SU-DHL-6 (cell line): ENCODE data around the gene SETD6.

ENCODE experiments used
- H2AFZ ChIP-seq: fragments of 200-600 bp; sonication (generic); 2 replicates; pipeline ENCODE4 v1.6.1; 2014; ENCODE audit warnings: low read depth, mild to moderate bottlenecking, moderate library complexity, mixed read lengths, antibody characterized with exemption, low read length; ENCODE audit not compliant: severe bottlenecking
- H3F3A ChIP-seq: fragments of 200-600 bp; shearing (Covaris generic); 2 replicates; pipeline ENCODE4 v1.6.0; 2016; ENCODE audit warnings: antibody characterized with exemption, mild to moderate bottlenecking; ENCODE audit not compliant: insufficient read depth
- H3K27ac ChIP-seq: fragments of 200-600 bp; sonication (generic); 2 replicates; pipeline ENCODE4 v1.5.1; 2016; ENCODE audit warnings: low read depth, mild to moderate bottlenecking, low read length, moderate library complexity, mixed read lengths
- H3K27me3 ChIP-seq: fragments of 200-600 bp; sonication (generic), shearing (Covaris generic); 2 replicates; pipeline ENCODE4 v1.6.0; 2014; ENCODE audit warnings: mild to moderate bottlenecking, low read length
- H3K36me3 ChIP-seq: fragments of 200-600 bp; sonication (generic); 2 replicates; pipeline ENCODE4 v1.6.1; 2014; ENCODE audit warnings: mild to moderate bottlenecking, low read length, mixed read lengths
- H3K4me2 ChIP-seq: fragments of 300-600, 200-600 bp; shearing (Covaris generic), sonication (generic); 2 replicates; pipeline ENCODE4 v1.6.0; 2014; ENCODE audit warnings: low read length, low read depth, mild to moderate bottlenecking; ENCODE audit not compliant: poor library complexity, severe bottlenecking
- H3K4me3 ChIP-seq: fragments of 200-600 bp; sonication (generic); 2 replicates; pipeline ENCODE4 v1.5.1; 2014; ENCODE audit warnings: antibody characterized with exemption, low read length, mild to moderate bottlenecking, mixed read lengths; ENCODE audit not compliant: insufficient read depth, poor library complexity, severe bottlenecking
- H3K79me2 ChIP-seq: fragments of 200-600 bp; sonication (generic); 2 replicates; pipeline ENCODE4 v1.6.1; 2014; ENCODE audit warnings: mild to moderate bottlenecking, low read length, moderate library complexity; ENCODE audit not compliant: insufficient read depth
- H3K9ac ChIP-seq: fragments of 200-600 bp; sonication (generic); 2 replicates; pipeline ENCODE4 v1.7.0; 2014; ENCODE audit warnings: mild to moderate bottlenecking, low read length
- H3K9me2 ChIP-seq: fragments of 200-600 bp; sonication (generic); replicated peaks from 2 replicates; pipeline ENCODE4 v1.6.1; 2014; ENCODE audit warnings: low read length; ENCODE audit not compliant: insufficient read depth
- H3K9me3 ChIP-seq: fragments of 200-600 bp; sonication (generic); 2 replicates; pipeline ENCODE4 v1.6.1; 2014; ENCODE audit warnings: low read length, mixed read lengths; ENCODE audit not compliant: insufficient read depth
- H4K20me1 ChIP-seq: fragments of 200-600 bp; sonication (generic); 2 replicates; pipeline ENCODE4 v1.6.1; 2014; ENCODE audit warnings: low read depth, mild to moderate bottlenecking, antibody characterized with exemption, low read length, moderate library complexity, mixed read lengths
- CTCF ChIP-seq: fragments of 200-600 bp; sonication (generic); IDR thresholded peaks from one replicate; pipeline ENCODE4 v1.5.1; 2017; ENCODE audit warnings: antibody characterized with exemption, mild to moderate bottlenecking, low read length, moderate library complexity; ENCODE audit not compliant: insufficient read depth, poor library complexity, severe bottlenecking
- EZH2phosphoT487 ChIP-seq: fragments of 200-600 bp; sonication (generic), shearing (Covaris generic); conservative IDR thresholded peaks from 2 replicates; pipeline ENCODE4 v1.6.1; 2018; ENCODE audit warnings: mild to moderate bottlenecking, antibody characterized with exemption, low read length, moderate library complexity, mixed read lengths

Gene SETD6

GRCh38 chr16:58541711-58542110, 26.4 kb downstream of the SETD6 start:
- Histone ChIP-seq H3K27ac (no peak overlapping the region), H3K36me3 (peaks cover 87% of the 10 kb centered on the region), H3K79me2 (peaks cover 6% of the 10 kb centered on the region; the same call in 1 of the 2 replicates), H3K9me2 (no peaks in the 10 kb centered on the region), H3K9ac (no peak overlapping the region), H2AFZ (no peak overlapping the region), H3K4me2 (no peak overlapping the region), H3K4me3 (no peak overlapping the region), H4K20me1 (0 out of 2 replicates have a peak, but pooled peaks cover 5% of the 10 kb centered on the region), H3K9me3 (no peaks in the 10 kb centered on the region), H3K27me3 (no peaks in the 10 kb centered on the region), H3F3A (peaks cover 16% of the 10 kb centered on the region)
- TF ChIP-seq EZH2phosphoT487 (no peak), CTCF (no peak)

- Histone ChIP-seq H3K79me2 (peaks cover 6% of the 10 kb centered on the region; the same call in 1 of the 2 replicates), H3K9me2 (no peaks in the 10 kb centered on the region), H2AFZ (no peak overlapping the region), H3K4me3 (no peak overlapping the region), H3K27me3 (no peaks in the 10 kb centered on the region), H3F3A (peaks cover 16% of the 10 kb centered on the region), H3K4me2 (no peak overlapping the region), H3K27ac (no peak overlapping the region), H3K36me3 (peaks cover 91% of the 10 kb centered on the region), H3K9me3 (no peaks in the 10 kb centered on the region), H3K9ac (no peak overlapping the region), H4K20me1 (0 out of 2 replicates have a peak, but pooled peaks cover 5% of the 10 kb centered on the region)
- TF ChIP-seq EZH2phosphoT487 = no peak
- no peak for TF ChIP-seq CTCF
Observed at GRCh38 chr16:58542291-58542690, 27.0 kb downstream of the SETD6 start.

GRCh38 chr16:58543685-58544084, 28.4 kb downstream of the SETD6 start:
- H3F3A ChIP-seq = peaks cover 13% of the 10 kb centered on the region
- peaks cover 91% of the 10 kb centered on the region for H3K36me3 ChIP-seq
- H3K27me3 ChIP-seq = no peaks in the 10 kb centered on the region
- no peak overlapping the region for H2AFZ ChIP-seq
- 0 out of 2 replicates have a peak, but pooled peaks cover 5% of the 10 kb centered on the region for H4K20me1 ChIP-seq
- H3K9ac ChIP-seq = no peak overlapping the region
- TF ChIP-seq EZH2phosphoT487 = no peak
- TF ChIP-seq CTCF = no peak
- H3K79me2 ChIP-seq = peaks cover 6% of the 10 kb centered on the region; the same call in 1 of the 2 replicates
- H3K9me3 ChIP-seq = no peaks in the 10 kb centered on the region
- H3K27ac ChIP-seq = no peak overlapping the region
- no peak overlapping the region for H3K4me3 ChIP-seq
- H3K9me2 ChIP-seq = no peaks in the 10 kb centered on the region
- H3K4me2 ChIP-seq = no peak overlapping the region
